ENCODE results near the gene OPA3. TPM values are rescaled to one million over a fixed set of nuclear protein-coding genes. Genes with fewer than 3 reads are reported as not detected.
"Not testable (repeated sequence)": the region's sequence is repeated elsewhere in the genome, so short reads cannot be mapped to it uniquely, and the experiment has no call there.

OPA3 gene
- total RNA-seq = 10 to 100 TPM; 15.8 to 33.5 TPM

DNA sequence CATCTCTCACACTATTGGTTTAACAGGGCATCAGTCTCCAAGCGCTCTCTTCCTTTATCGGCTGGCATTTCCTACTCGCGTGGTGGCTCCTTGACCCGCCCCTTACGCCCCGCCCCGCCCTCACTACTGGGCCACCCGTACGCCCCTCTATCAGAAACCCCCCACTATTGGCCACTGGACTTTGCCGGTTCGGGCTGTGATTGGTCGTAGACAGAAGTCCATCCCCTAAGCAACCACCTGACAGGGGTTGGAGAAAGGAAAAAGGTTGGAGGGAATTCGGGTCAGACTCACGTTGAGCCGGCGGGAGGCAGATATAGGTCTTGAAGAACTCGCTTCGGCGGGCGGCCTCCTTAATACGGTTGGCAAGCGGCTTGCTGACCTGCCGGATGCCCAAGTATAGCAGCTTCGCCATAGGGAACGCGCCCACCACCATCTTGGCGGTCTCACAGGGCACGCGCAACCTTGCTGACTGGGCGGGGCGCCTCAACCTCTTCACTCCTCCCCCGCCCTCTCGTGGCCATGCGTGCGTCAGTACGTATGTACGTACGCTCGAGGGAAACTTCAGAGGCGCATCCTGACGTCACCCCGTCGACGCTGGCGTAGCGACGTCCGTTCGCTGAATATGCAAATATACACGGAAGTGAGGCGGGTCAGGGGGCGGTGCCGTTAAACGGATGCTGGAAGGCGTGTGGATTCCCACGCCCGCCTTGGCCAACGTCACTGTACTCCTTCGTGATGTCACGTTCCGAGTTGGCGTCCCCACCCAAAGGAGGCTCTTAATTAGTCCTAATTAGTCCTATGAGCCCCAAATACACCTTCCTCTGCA lies at the start of gene OPA3:
Gene OPA3, minus strand, starts transcription at position 471 of the 826 bp plus-strand sequence. Its CDS starts 38 bp downstream, at position 433.
- TF ChIP-seq, protein P1, sequence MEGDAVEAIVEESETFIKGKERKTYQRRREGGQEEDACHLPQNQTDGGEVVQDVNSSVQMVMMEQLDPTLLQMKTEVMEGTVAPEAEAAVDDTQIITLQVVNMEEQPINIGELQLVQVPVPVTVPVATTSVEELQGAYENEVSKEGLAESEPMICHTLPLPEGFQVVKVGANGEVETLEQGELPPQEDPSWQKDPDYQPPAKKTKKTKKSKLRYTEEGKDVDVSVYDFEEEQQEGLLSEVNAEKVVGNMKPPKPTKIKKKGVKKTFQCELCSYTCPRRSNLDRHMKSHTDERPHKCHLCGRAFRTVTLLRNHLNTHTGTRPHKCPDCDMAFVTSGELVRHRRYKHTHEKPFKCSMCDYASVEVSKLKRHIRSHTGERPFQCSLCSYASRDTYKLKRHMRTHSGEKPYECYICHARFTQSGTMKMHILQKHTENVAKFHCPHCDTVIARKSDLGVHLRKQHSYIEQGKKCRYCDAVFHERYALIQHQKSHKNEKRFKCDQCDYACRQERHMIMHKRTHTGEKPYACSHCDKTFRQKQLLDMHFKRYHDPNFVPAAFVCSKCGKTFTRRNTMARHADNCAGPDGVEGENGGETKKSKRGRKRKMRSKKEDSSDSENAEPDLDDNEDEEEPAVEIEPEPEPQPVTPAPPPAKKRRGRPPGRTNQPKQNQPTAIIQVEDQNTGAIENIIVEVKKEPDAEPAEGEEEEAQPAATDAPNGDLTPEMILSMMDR (IDR thresholded peaks at IDR 0.05) = no peak
- Histone ChIP-seq H3K9me3 (no peaks in the 10 kb centered on the region), H3K4me1 (peaks cover 0 to 21% of the 10 kb centered on the region in 2 donors), H3K27ac (peak within 1 kb of the TSS; percentile 93 to 96), H3K27me3 (no peaks in the 10 kb centered on the region), H3K36me3 (no peaks in the 10 kb centered on the region), H3K4me3 (peak within 1 kb of the TSS; percentile 67 to 69)
- peak; percentile 100 for DNase-seq (ENCODE audit: low spot score)

DNA sequence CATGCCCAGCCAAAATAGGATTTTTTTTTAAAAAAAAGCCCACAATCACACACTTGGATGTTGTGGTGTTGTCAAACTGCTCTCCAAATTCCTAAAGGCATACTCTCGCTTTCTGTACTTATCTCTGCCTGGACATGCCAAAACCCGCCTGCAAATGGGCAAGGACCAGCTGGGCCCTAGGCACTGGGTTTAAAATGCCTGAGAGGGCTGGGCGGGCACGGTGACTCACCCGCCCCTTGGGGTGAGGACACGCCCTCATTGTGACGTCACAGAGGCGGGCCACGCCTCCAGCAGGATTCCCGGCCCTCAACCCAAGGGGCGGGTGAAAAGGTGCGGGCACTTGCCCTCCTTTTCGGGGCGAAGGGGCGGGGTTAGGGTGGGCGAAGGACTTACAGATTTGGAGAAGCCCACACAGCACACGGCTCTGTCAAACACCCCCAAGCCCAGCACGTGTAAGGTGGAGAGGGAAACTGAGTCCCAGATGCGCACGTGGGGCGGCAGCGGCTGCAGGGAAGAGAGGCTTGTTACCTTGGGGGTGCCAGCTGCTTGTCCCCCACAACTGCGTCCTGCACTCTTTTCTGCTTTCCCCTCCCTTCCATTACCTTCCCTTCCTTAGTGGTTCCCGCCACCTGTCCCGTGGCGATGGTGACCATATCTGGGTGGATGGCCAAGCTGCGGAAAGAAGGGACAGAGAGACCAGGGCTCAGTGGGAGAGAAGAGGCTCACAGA lies 48.0 kb upstream of the OPA3 start:
- TF ChIP-seq, protein P1 (IDR thresholded peaks at IDR 0.05) = no peak
- Histone ChIP-seq H3K4me3 (no peak overlapping the region), H3K4me1 (peaks cover 0 to 8% of the 10 kb centered on the region in 2 donors), H3K36me3 (peaks cover 23% of the 10 kb centered on the region), H3K27me3 (no peaks in the 10 kb centered on the region), H3K9me3 (no peaks in the 10 kb centered on the region), H3K27ac (peak overlapping the region in 1 of 2 donors; percentile 68)
- DNase-seq (ENCODE audit: low spot score) = peak; percentile 73

DNA sequence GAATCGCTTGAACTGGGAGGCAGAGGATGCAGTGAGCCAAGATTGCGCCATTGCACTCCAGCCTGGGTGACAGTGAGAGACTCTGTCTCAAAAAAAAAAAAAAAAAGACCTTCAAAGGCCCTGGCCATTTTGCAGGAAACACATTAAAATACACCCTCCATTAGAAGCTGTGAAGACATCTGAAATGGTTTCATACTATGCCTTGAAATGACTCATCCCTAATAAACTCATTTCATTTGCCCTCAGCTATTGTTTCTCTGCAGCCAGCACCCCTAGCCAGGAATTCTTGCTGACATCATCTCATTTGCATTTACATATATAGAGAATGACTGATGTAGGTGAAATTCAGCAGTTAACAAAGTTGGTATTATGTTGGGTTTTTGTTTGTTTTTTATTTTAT lies 45.9 kb upstream of the OPA3 start:
- peaks cover 41% of the 10 kb centered on the region for H3K36me3 ChIP-seq
- TF ChIP-seq, protein P1 (IDR thresholded peaks at IDR 0.05) = no peak

GRCh38 chr19:45629704-45630103 lies 45.1 kb upstream of the OPA3 start:
- H3K9me3 ChIP-seq = no peaks in the 10 kb centered on the region
- peaks cover 41% of the 10 kb centered on the region for H3K36me3 ChIP-seq

More for the DNA sequence above, 45.9 kb upstream of the OPA3 start:
- H3K27ac ChIP-seq = no peak overlapping the region
- H3K4me3 ChIP-seq = no peak overlapping the region
- no peak for DNase-seq (ENCODE audit: low spot score)
- H3K4me1 ChIP-seq = peaks cover 0 to 8% of the 10 kb centered on the region in 2 donors
- H3K27me3 ChIP-seq = no peaks in the 10 kb centered on the region
- no peaks in the 10 kb centered on the region for H3K9me3 ChIP-seq

DNA sequence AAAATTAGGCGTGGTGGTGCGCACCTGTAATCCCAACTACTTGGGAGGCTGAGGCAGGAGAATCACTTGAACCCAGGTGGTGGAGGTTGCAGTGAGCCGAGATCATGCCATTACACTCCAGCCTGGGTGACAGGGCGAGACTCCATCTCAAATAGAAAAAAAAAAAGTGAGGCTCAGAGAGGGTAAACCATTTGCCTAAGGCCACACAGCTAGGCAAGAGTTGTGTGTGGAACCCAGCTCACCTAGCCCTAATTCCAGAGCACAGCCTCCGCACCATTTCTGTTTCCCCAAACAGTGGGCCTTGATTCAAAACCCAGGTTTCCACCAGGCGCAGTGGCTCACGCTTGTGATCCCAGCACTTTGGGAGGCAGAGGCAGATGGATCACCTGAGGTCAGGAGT lies 43.6 kb upstream of the OPA3 start:
- H3K4me3 ChIP-seq; H3K4me1 ChIP-seq; H3K27me3 ChIP-seq; H3K27ac ChIP-seq; DNase-seq (ENCODE audit: low spot score); H3K9me3 ChIP-seq: not testable (repeated sequence)
- H3K36me3 ChIP-seq = peaks cover 41% of the 10 kb centered on the region

More at GRCh38 chr19:45629704-45630103, 45.1 kb upstream of the OPA3 start:
- H3K4me1 ChIP-seq = peaks cover 0 to 8% of the 10 kb centered on the region in 2 donors
- H3K4me3 ChIP-seq = no peak overlapping the region
- no peak for DNase-seq (ENCODE audit: low spot score)
- H3K27me3 ChIP-seq = no peaks in the 10 kb centered on the region
- TF ChIP-seq, protein P1 (IDR thresholded peaks at IDR 0.05) = no peak
- H3K27ac ChIP-seq = no peak overlapping the region

DNA sequence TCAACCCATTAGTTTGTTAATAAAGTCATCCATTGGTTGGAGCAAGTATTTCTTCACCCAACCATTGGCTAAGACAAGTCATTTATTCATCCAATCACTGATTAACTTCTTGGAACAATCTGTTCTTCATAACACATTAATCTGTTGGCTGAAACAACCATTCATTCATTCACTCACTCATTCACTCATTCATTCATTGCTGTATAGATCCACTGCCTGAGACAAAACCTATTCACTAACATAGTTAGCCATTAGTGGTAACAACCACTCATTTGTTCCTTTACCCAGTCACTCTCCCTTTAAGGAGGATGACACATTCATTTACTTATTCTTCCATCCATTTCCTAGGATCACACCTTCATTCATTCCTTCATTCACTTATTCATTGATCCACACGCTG lies 39.4 kb upstream of the OPA3 start:
- no peak for DNase-seq (ENCODE audit: low spot score)
- H3K4me1 ChIP-seq = no peaks in the 10 kb centered on the region
- no peak overlapping the region for H3K4me3 ChIP-seq
- TF ChIP-seq, protein P1 (IDR thresholded peaks at IDR 0.05) = no peak
- H3K27me3 ChIP-seq = no peaks in the 10 kb centered on the region
- H3K27ac ChIP-seq = no peak overlapping the region
- H3K36me3 ChIP-seq = peaks cover 52% of the 10 kb centered on the region
- H3K9me3 ChIP-seq = no peaks in the 10 kb centered on the region
